RWPE1 (cell line): ENCODE data around the gene CST7.

Experiments used
- CTCF ChIA-PET: fragments of 350-600 bp; sonication (Branson Sonifier 250); formaldehyde crosslinking; extraction: SDS; loops from one replicate; lab custom pipeline; 2021; lab: Yijun Ruan, JAX
- POLR2A ChIA-PET: fragments of 400-600 bp; formaldehyde crosslinking; extraction: SDS; loops from one replicate; lab custom pipeline; 2020; ENCODE audit warnings: antibody characterized with exemption; ENCODE audit not compliant: low non-redundant PET; lab: Yijun Ruan, JAX
- DNase-seq: peaks from one replicate; pipeline ENCODE4 v3.0.0; 2012; ENCODE audit warnings: low spot score
- H3K27ac ChIP-seq: fragments of 450-650 bp; 2 replicates; pipeline ENCODE4 v1.5.1; 2017
- TF ChIP-seq, protein P1 (sequence below): fragments of 450-650 bp; conservative IDR thresholded peaks from 2 replicates; pipeline ENCODE4 v1.5.1; 2017; ENCODE audit warnings: low read depth, mild to moderate bottlenecking

CST7 gene

GRCh38 chr20:24985802-24986201, 36.7 kb downstream of the CST7 start:
- TF ChIP-seq, protein P1, sequence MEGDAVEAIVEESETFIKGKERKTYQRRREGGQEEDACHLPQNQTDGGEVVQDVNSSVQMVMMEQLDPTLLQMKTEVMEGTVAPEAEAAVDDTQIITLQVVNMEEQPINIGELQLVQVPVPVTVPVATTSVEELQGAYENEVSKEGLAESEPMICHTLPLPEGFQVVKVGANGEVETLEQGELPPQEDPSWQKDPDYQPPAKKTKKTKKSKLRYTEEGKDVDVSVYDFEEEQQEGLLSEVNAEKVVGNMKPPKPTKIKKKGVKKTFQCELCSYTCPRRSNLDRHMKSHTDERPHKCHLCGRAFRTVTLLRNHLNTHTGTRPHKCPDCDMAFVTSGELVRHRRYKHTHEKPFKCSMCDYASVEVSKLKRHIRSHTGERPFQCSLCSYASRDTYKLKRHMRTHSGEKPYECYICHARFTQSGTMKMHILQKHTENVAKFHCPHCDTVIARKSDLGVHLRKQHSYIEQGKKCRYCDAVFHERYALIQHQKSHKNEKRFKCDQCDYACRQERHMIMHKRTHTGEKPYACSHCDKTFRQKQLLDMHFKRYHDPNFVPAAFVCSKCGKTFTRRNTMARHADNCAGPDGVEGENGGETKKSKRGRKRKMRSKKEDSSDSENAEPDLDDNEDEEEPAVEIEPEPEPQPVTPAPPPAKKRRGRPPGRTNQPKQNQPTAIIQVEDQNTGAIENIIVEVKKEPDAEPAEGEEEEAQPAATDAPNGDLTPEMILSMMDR, result no peak
- POLR2A ChIA-PET, result no interaction called here
- H3K27ac ChIP-seq, result no peak overlapping the region
- CTCF ChIA-PET, result no interaction called here
- no peak for DNase-seq

GRCh38 chr20:24986436-24987015, 37.5 kb downstream of the CST7 start:
- POLR2A ChIA-PET, result no interaction called here
- no peak overlapping the region for H3K27ac ChIP-seq
- CTCF ChIA-PET, result no interaction called here
- no peak for DNase-seq
- TF ChIP-seq, protein P1, result no peak

DNA sequence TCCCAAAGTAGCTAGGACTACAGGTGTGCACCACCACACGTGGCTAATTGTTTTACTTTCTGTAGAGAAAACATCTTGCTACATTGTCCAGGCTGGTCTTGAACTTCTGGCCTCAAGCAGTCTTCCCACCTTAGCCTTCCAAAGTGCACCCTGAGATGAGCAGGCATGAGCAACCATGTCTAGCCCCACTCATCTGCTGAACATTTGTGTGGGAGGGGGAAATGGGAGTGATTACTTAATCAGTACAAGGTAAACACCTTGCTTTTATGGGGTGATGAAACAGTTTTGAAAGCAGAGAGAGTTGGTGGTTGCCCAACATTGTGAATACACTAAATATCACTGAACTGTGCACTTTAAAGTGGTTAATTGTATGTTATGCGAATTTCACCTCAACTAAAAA, 38.2 kb downstream of the CST7 start:
- ChIA-PET CTCF (no interaction called here), POLR2A (no interaction called here)
- no peak overlapping the region for H3K27ac ChIP-seq
- TF ChIP-seq, protein P1, result no peak
- no peak for DNase-seq

GRCh38 chr20:24987873-24988835, 39.1 kb downstream of the CST7 start:
- POLR2A ChIA-PET, result no interaction called here
- CTCF ChIA-PET, result interaction anchor here (0.7 kb wide), 1 partner anchor 86 kb away, joined by 3 read pairs; no protein-coding TSS in a partner anchor
- DNase-seq, result no peak
- H3K27ac ChIP-seq, result no peak overlapping the region
- TF ChIP-seq, protein P1, result no peak

DNA sequence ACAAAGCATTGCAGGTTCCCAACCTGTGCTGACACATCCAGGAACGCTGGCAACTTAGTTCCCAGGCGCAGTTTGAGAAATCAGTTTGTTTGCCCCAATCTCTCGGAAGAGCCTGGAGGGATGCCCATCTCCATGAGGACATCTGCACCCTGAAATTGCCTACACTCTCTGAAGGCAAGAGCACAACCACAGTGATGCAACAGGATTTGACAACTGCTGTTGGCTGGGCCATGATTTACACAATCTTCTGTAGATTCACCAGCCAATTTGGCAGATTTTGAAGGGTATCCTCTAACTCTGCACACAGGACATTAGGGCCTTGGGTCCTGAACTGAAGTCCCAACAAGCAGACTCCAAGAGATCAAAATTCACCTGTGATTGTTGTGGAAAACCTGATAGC, 40.1 kb downstream of the CST7 start:
- TF ChIP-seq, protein P1, result no peak
- POLR2A ChIA-PET, result no interaction called here
- CTCF ChIA-PET, result interaction anchor here (0.7 kb wide), 1 partner anchor 85 kb away, joined by 3 read pairs; no protein-coding TSS in a partner anchor
- no peak for DNase-seq
- H3K27ac ChIP-seq, result no peak overlapping the region

DNA sequence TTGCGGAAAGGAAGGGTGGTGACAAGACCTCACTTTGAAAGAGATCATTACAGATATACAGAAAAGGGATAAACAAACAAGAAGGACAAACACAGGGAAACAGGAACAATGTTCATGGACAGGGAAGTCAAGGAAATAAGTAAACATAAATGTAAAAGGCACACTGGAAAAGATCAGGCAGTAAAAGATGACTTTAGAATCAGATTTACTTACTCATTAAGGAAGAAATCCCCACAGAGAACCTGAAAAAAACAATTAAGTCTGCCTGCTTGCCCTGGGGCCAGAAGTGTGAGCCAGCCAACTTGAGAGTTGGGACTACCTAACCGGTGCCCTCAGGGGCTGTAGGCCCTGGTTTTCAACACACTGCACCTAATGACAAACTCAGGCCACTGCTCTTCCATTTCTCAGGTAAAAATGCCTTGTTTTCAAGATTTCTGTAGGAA, 41.8 kb downstream of the CST7 start:
- TF ChIP-seq, protein P1, result no peak
- DNase-seq, result no peak
- POLR2A ChIA-PET, result interaction anchor here (0.6 kb wide), 1 partner anchor 325 kb away, joined by 3 read pairs; no protein-coding TSS in a partner anchor
- H3K27ac ChIP-seq, result no peak overlapping the region
- CTCF ChIA-PET, result interaction anchor here (0.6 kb wide), 1 partner anchor 12 kb away, joined by 4 read pairs; no protein-coding TSS in a partner anchor
